ENCODE measurements around the gene HOXA9.

HOXA9 gene

DNA sequence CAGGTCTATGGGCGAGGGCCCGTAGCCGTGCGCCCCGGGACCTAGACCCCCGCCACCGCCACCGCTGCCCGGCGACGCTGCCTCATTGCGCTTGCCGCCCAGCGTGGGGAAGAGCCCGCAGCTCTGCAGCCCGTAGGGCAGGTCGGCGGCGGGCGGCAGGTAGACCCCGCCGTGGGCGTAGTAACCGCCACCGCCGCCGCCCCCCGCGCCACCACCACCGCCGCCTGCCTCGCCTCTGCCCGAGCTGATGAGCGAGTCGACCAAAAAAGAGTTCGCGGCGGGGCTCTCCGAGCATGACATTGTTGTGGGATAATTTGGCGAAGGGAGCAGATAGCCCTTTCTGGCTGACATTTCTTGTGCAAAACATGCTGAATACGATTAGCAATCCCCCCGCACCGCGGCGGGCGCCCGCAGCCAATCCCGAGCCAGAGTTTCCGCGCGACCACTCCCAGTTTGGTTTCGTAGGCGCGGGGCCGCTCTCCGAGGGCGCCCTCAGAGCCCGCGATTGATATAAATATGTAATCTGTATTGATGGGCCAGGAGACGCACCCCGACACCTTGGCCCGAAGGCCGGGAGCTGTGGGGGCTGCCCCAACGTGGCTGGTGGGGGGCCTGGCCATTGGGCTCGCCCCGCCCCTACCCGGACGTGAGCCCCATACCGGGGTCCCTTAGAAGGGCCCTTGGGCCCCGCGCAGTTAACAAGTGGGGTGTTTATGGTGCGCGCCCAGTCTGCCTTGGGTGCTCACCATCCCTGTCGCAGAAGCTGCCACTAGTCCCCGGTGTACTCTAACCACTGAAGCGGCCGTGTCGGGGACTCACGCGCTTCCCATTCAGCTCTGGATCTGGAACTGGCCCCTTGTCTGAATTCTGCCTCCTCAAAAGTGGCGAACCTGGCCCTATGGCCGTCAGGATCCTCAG is 8.9 kb upstream of the HOXA9 start, which contains the start of gene HOXA10:
TSS of gene HOXA10 (minus strand) at position 365 of the 918 bp plus-strand sequence. CDS start at position 351, 14 bp downstream.
- peak; percentile 71 for DNase-seq (ENCODE audit: low read depth)
- TF ChIP-seq, protein P1, sequence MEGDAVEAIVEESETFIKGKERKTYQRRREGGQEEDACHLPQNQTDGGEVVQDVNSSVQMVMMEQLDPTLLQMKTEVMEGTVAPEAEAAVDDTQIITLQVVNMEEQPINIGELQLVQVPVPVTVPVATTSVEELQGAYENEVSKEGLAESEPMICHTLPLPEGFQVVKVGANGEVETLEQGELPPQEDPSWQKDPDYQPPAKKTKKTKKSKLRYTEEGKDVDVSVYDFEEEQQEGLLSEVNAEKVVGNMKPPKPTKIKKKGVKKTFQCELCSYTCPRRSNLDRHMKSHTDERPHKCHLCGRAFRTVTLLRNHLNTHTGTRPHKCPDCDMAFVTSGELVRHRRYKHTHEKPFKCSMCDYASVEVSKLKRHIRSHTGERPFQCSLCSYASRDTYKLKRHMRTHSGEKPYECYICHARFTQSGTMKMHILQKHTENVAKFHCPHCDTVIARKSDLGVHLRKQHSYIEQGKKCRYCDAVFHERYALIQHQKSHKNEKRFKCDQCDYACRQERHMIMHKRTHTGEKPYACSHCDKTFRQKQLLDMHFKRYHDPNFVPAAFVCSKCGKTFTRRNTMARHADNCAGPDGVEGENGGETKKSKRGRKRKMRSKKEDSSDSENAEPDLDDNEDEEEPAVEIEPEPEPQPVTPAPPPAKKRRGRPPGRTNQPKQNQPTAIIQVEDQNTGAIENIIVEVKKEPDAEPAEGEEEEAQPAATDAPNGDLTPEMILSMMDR (conservative IDR thresholded peaks at IDR 0.05; ENCODE audit: low read length): no peak
- peak within 1 kb of the TSS; percentile 87 for H3K4me3 ChIP-seq (ENCODE audit: low read length)

DNA sequence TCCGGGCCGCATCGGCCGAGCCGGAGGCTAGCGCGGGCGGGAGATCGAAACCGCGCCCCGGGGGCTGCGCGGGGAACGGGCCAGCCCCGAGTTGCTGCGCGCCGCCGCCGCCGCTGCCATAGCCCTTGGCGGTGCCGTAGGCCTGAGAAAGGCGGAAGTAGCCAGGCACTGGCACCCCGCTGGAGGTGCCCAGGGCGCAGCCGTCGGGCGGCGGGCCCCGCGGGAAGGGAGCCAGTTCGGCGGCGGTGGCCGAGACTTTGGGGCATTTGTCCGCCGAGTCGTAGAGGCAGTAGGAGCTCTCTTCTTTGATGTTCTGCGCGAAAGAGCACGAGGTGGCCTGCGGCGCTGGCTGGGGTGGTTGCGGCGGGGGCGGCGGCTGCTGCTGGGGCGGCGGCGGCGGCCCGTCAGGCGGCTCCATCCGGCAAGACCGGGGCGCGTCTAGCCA is 8.2 kb upstream of the HOXA9 start:
- peak overlapping the region; percentile 87 for H3K4me3 ChIP-seq (ENCODE audit: low read length)
- no peak for DNase-seq (ENCODE audit: low read depth)

DNA sequence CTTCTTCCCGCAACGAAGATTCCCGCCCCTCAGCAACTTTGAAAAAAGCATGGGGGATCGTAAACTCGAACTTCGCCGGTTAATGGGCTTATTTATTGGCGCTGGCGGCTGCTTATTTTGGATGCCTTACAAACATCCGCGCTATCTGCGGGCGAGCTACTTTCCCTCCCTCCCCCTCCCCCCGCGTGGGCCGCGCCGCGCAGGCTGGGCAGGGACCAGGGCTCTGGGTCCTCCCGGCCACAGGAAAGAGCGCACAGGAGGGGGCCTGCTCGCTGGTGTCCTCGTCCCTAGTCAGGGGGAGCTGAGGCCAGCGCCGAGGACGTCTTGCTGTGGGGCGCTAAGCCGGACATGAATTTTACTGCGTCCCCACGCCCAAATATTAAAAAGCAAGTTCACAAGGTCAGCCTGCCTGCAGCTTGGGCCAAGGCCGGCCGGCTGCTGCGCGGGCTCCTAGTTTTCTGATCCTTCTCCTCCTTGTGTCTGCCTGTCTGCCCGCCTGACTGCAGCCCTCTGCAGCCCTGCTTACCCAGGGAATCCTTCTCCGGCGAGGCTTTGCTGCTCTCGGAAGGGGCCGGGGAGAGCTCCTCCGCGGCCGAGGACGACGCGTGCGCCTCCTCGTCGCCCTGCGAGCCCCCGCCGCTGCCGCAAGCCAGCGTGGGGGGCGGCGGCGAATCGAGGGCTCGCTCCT is 7.6 kb upstream of the HOXA9 start:
- peak overlapping the region; percentile 87 for H3K4me3 ChIP-seq (ENCODE audit: low read length)
- peak; percentile 88 for DNase-seq (ENCODE audit: low read depth)
- TF ChIP-seq, protein P1 (conservative IDR thresholded peaks at IDR 0.05; ENCODE audit: low read length): no peak

More for the DNA sequence above, 8.2 kb upstream of the HOXA9 start:
- TF ChIP-seq, protein P1 (conservative IDR thresholded peaks at IDR 0.05; ENCODE audit: low read length): no peak

DNA sequence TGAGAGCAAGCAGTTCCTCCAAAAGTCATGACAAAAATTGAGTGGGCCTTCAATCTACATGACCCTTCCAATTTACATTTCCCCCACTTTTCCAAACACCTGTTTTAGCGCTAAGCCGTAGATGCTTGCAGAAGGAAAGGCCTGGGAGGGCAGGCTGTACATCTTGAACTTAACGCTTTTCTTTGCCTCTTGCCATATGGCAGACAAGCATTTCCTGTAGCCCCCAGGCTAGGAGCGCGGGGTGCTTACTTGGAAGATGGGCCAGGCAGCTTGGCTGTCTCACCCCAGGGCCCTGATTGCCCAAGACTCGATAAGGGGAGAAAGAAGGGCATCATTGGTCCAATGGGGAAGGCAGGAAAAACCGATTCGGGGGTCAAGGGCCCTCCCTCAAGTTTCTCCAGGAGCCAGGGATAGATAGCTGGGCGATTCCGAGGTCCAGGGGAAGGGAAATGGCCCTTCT is 7.0 kb upstream of the HOXA9 start:
- DNase-seq (ENCODE audit: low read depth): peak; percentile 63
- TF ChIP-seq, protein P1 (conservative IDR thresholded peaks at IDR 0.05; ENCODE audit: low read length): no peak

DNA sequence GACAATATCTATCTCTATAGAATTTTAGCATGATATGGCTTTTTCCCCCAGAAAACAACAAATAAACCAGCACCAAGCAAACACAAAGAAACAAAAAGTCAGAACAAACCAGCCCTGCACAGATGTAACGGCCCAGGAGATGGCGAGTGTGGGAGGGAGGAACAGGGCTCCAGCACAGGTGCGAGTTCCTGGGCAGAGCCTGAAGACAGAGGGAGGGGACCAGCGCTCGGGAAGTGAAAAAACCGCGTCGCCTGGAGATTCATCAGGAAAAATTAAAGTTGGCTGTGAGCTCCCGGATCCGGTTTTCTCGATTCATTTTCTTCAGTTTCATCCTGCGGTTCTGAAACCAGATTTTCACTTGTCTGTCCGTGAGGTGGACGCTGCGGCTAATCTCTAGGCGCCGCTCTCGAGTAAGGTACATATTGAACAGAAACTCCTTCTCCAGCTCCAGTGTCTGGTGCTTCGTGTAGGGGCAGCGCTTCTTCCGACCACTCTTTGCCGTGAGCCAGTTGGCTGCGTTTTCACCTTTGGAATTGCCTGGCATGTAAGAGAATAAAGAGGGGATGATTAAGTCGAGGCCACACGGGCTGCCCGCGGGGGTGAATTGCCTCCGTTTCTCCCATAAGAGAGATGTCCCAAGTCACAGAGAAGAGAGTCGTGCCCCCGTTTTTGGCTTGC is 6.4 kb upstream of the HOXA9 start:
- TF ChIP-seq, protein P1 (conservative IDR thresholded peaks at IDR 0.05; ENCODE audit: low read length): no peak; the same call in 1 of the 2 replicates
- no peak for DNase-seq (ENCODE audit: low read depth)
- peak overlapping the region; percentile 87 for H3K4me3 ChIP-seq (ENCODE audit: low read length)

More for the DNA sequence above, 7.0 kb upstream of the HOXA9 start:
- peak overlapping the region; percentile 87 for H3K4me3 ChIP-seq (ENCODE audit: low read length)

DNA sequence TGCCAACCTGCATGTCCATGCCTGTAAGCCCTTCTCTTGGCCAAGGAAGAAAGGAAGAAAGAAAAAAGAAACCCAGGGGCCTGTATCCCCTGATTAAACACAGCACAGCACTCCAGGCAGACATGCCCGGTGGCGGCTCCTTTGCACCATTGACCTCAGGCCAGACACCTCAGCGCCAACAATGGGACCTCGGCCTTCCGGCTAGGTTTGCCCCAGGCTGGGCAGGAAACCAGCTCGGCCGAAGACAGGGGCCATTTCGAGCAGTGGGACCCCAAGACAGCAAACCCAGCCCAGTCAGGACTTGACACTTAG is 5.9 kb upstream of the HOXA9 start:
- peak overlapping the region; percentile 87 for H3K4me3 ChIP-seq (ENCODE audit: low read length)
- DNase-seq (ENCODE audit: low read depth): no peak
- TF ChIP-seq, protein P1 (conservative IDR thresholded peaks at IDR 0.05; ENCODE audit: low read length): no peak
